Epithelial cell of prostate (primary cell): ENCODE data around the gene CLDN9.
"Not testable (repeated sequence)": the region's sequence is repeated elsewhere in the genome, so short reads cannot be mapped to it uniquely, and the experiment has no call there.

Experiments
- DNase-seq: peaks from one replicate; pipeline ENCODE4 v3.0.0-alpha.2; 2011; ENCODE audit warnings: low read depth, low spot score
- H3K27ac ChIP-seq: fragments of 450-650 bp; 2 replicates; pipeline ENCODE4 v1.5.1; 2017; ENCODE audit warnings: mild to moderate bottlenecking

The CLDN9 gene

GRCh38 chr16:3051009-3051408, 38.3 kb downstream of the CLDN9 start:
- no peak overlapping the region for H3K27ac ChIP-seq

GRCh38 chr16:3051494-3051893, 38.8 kb downstream of the CLDN9 start:
- no peak for DNase-seq
- H3K27ac ChIP-seq = no peak overlapping the region

More at GRCh38 chr16:3051009-3051408, 38.3 kb downstream of the CLDN9 start:
- no peak for DNase-seq

GRCh38 chr16:3052571-3053329, 40.0 kb downstream of the CLDN9 start:
- not testable (repeated sequence) for DNase-seq, H3K27ac ChIP-seq

- H3K27ac ChIP-seq, DNase-seq: not testable (repeated sequence)
Measured at GRCh38 chr16:3053330-3053710, 40.6 kb downstream of the CLDN9 start.

- no peak for DNase-seq
- H3K27ac ChIP-seq = no peak overlapping the region
Measured at GRCh38 chr16:3054965-3055733, 42.4 kb downstream of the CLDN9 start.

- not testable (repeated sequence) for H3K27ac ChIP-seq, DNase-seq
Measured at GRCh38 chr16:3055734-3056115, 43.0 kb downstream of the CLDN9 start.

GRCh38 chr16:3056336-3057180, 43.8 kb downstream of the CLDN9 start:
- no peak overlapping the region for H3K27ac ChIP-seq

GRCh38 chr16:3057181-3058138, 44.7 kb downstream of the CLDN9 start:
- no peak overlapping the region for H3K27ac ChIP-seq
- DNase-seq = no peak

More at GRCh38 chr16:3056336-3057180, 43.8 kb downstream of the CLDN9 start:
- no peak for DNase-seq

GRCh38 chr16:3058139-3059030, 45.7 kb downstream of the CLDN9 start:
- H3K27ac ChIP-seq = peak overlapping the region; percentile 14
- DNase-seq = no peak

- peak overlapping the region; percentile 14 for H3K27ac ChIP-seq
- no peak for DNase-seq
Measured at GRCh38 chr16:3059041-3059722, 46.5 kb downstream of the CLDN9 start.

GRCh38 chr16:3059723-3060242, 47.1 kb downstream of the CLDN9 start:
- H3K27ac ChIP-seq = peak overlapping the region; percentile 14
- no peak for DNase-seq

- H3K27ac ChIP-seq = no peak overlapping the region
- DNase-seq = no peak
Measured at GRCh38 chr16:3060339-3061127, 47.8 kb downstream of the CLDN9 start.

GRCh38 chr16:3062553-3062952, 49.8 kb downstream of the CLDN9 start:
- no peak for DNase-seq
- H3K27ac ChIP-seq = no peak overlapping the region

- H3K27ac ChIP-seq = no peak overlapping the region
- DNase-seq = no peak
Measured at GRCh38 chr16:3063625-3064386, 51.1 kb downstream of the CLDN9 start.
